Cardiac fibroblast (primary cell): ENCODE results near the gene SHISA9.

ENCODE experiments used
- DNase-seq, 2 donors: peaks; one replicate each; pipeline versions ENCODE4 v3.0.0 to v3.0.0-alpha.2; 2010; ENCODE audit warnings: low read depth in 2 of 2
- H3K4me3 ChIP-seq, 2 donors: replicated peaks in 1 of 2; 1 replicate in 1 of 2; 2 replicates in 1 of 2; pipeline ENCODE4 v1.5.1; 2011; ENCODE audit warnings: low read depth in 2 of 2, low read length in 2 of 2, mild to moderate bottlenecking in 2 of 2, moderate library complexity in 1 of 2
- TF ChIP-seq, protein P1 (sequence below): IDR thresholded peaks from one replicate; pipeline ENCODE4 v1.5.1; 2011; ENCODE audit warnings: low read depth, mild to moderate bottlenecking, low read length, inconsistent platforms

SHISA9 gene

DNA sequence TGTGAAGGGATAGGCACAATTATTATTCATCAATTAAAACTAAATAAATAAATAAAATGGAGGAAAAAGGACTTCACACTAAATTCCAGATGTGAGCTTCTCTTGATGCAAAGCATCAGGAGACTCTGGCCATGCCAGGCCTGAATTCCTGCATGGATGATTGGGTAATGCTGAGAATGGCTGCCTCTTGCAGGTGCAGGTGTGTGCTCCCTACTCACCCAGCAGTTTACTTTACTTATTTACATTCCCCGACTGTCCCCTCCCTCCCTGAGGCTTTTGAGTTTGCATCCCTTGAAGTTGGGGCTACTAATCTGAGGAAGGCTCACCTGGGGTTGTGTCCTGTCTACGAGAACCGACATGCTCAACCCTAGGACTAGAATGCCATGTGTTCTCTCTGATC, 200.4 kb downstream of the SHISA9 start:
- TF ChIP-seq, protein P1, sequence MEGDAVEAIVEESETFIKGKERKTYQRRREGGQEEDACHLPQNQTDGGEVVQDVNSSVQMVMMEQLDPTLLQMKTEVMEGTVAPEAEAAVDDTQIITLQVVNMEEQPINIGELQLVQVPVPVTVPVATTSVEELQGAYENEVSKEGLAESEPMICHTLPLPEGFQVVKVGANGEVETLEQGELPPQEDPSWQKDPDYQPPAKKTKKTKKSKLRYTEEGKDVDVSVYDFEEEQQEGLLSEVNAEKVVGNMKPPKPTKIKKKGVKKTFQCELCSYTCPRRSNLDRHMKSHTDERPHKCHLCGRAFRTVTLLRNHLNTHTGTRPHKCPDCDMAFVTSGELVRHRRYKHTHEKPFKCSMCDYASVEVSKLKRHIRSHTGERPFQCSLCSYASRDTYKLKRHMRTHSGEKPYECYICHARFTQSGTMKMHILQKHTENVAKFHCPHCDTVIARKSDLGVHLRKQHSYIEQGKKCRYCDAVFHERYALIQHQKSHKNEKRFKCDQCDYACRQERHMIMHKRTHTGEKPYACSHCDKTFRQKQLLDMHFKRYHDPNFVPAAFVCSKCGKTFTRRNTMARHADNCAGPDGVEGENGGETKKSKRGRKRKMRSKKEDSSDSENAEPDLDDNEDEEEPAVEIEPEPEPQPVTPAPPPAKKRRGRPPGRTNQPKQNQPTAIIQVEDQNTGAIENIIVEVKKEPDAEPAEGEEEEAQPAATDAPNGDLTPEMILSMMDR: no peak
- H3K4me3 ChIP-seq: no peak overlapping the region
- DNase-seq: no peak

DNA sequence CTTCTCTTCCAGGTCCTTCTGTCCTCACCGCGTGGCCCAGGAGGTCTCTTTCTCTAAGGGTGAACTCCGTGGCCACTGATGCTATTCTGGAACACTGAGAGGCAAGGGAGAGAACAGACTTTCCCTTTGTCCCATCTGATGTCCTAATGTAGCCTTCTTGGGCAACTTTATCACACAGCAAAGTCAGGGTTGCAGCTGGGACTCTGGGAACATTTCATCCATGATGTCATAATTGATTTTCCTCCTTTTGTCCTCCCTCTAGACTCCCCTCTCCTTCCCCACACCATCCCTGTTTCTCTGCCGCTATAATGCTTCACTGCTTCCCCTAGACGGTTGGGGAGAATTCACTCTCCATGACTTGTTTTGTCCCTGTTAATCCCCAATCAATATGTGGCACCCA, 201.0 kb downstream of the SHISA9 start:
- TF ChIP-seq, protein P1: no peak
- no peak overlapping the region for H3K4me3 ChIP-seq
- DNase-seq: no peak

DNA sequence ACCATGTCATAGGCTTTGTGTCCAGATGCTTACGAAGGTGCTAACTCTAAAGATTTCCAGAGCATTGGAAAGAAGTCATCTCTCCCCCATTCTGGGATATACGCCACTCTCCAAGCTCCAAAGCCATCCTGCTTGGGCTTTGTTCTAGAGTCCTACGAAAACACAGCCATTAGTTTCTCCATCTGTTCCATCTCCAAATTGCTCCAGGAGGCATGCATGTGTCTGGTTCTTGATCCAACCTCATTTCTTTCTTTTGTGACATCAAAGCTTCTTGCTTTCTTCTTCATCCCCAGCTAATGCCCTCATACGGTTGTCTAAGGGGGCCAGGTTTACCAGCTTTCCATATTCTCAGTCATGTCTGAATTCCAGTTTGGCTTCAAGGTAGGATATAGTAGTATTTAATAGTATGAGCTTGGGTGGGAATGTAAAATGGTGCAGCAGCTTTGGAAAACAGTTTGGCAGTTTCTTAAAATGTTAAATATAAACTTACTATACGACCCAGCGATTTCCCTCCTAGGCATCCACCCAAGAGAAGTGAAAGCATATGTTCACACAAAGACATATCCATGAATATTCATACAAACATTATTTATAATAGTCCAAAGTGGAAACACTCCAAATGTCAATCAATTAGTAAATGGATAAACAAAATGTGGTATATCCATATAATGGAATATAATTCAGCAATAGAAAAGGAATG, 202.6 kb downstream of the SHISA9 start:
- TF ChIP-seq, protein P1: no peak
- H3K4me3 ChIP-seq: no peak overlapping the region

DNA sequence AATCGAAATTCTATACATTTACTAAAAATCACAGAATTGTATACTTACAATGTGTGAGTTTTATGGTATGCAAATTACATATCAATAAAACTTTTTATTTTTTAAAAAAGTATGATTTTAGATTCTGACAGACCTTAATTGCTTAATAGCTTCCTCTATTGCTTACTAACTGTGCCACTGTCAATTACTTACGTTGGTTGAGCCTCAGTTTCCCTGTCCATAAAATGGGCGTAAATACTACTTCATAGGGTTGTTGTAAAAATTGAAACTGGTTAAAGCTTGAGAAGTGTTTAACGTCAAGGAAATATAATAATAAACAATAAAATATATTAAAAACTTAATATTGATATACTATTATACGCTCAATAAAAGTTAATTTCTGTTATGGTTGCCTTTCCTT, 203.4 kb downstream of the SHISA9 start:
- no peak overlapping the region for H3K4me3 ChIP-seq
- DNase-seq: no peak

More for the DNA sequence above, 202.6 kb downstream of the SHISA9 start:
- DNase-seq: no peak

DNA sequence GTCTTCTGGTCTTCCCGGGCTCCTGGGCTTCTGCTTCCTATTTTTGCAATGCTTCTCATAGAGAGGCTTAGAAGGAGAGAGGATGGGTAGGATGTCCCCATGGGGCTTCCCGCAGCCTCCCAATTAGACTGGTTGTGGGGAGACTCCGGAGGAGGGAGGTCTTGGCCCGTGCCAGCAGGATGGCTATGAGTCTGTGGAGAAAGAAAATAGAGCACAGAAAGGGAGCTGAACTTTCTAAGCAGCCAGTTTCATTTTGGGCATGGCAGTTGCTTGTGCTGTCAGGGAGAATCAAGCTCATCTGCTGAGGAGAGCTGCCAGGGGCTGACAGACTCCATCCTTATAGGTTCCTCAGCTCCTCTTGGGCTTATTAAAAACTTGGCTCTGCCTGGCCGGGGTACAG, 204.0 kb downstream of the SHISA9 start:
- TF ChIP-seq, protein P1: no peak
- no peak overlapping the region for H3K4me3 ChIP-seq
- no peak for DNase-seq

More for the DNA sequence above, 203.4 kb downstream of the SHISA9 start:
- TF ChIP-seq, protein P1: no peak

DNA sequence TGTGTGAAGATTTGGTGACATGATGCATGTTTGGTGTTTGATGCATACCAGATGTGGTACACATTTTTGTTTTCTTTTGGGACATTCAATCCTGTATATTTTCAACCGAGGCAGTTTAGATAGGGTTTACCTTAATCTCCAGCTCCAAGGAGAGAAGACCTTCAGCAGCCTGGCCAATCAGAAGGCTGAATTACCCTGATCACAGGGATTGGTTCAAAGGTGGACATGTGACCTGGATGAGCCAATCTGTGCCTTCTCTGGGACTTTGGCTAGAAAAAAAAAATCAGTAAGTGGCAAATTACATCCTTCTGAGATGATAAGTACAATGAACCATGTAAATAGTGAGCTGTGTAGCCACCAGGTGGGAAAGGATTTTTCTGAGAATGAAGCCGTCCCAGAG, 205.1 kb downstream of the SHISA9 start:
- H3K4me3 ChIP-seq: no peak overlapping the region
- TF ChIP-seq, protein P1: no peak
- no peak for DNase-seq

DNA sequence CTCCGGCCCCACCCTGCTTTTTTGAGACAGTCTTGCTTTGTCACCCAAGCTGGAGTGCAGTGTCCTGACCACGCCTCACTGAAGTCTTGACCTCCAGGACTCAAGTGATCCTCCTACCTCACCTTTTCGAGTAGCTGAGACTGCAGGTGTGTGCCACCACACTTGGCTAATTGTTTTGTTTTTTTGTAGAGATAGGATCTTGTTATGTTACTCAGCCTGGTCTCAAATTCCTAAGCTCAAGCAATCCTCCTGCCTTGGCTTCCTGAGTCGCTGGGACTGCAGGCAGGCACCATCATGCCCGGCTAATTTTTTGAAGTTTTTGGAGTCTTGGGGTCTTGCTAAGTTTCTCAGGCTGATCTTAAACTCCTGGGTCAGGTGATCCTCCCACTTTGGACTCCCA, 206.7 kb downstream of the SHISA9 start:
- TF ChIP-seq, protein P1: no peak
- no peak overlapping the region for H3K4me3 ChIP-seq
- DNase-seq: no peak
